UCSD-AML1 (cell line): Measurements from ENCODE around the gene DOK6.
"Not testable (repeated sequence)": the region's sequence is repeated elsewhere in the genome, so short reads cannot be mapped to it uniquely, and the experiment has no call there.

Experiments
- DNase-seq: peaks from one replicate; lab custom pipeline; 2025; ENCODE audit not compliant: unreplicated experiment; lab: John Stamatoyannopoulos, UW

Gene DOK6

DNA sequence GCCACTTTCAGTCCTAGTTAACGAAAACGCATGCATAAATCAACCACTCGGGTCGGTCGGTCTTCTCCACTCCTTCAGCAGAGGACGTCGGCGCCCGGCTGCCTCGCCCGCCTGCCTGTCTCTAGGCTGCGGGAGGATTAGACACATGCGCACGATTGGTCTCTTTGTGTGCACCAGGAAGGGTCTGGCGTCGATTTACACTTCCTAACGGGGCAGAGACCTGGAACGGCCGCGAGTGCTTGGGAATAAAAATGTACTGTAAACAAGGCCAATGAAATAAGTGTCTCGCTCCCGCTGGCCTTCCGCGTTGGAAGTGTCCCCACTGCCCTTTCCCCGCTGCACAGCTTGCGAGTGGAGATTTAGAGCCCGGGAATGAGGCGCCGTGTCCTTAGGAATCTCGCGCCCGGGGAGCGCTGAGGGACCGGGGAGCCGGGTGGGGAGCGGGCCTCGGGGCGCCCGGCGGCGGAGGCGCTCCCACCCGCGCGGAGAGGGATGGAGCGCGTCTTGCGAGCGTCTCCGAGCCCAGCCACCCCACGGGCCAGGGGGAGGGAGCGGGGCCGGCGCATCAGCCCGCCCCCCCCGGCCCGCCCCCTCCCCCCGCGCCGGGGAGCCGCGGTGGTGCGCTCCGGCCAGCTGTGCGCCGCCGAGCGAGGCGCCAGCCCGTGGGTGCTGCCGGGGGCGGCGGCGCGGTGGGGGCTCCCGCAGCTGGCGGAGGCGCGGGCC, at the start of gene DOK6:
DOK6 (plus strand) TSS at position 636 of the 723 bp plus-strand sequence.
- DNase-seq = no peak

DNA sequence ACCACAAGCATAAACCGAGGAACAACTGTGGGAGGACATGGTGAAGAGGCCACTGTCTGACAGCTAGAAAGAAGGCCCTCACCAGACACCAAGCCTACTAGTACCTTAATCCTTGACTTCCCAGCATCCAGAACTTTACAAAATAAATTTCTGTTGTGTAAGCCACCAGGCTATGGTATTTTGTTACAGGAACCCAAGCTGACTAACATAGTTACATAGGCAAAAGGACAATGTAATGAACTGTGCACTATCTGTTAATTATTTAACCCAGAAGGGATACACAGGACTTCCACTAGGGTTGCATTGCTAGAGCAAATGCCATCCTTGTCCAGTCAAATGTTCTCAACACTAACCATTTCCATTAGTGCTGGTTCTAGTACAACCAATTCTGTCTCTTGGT, 47.7 kb upstream of the DOK6 start:
- DNase-seq = no peak

DNA sequence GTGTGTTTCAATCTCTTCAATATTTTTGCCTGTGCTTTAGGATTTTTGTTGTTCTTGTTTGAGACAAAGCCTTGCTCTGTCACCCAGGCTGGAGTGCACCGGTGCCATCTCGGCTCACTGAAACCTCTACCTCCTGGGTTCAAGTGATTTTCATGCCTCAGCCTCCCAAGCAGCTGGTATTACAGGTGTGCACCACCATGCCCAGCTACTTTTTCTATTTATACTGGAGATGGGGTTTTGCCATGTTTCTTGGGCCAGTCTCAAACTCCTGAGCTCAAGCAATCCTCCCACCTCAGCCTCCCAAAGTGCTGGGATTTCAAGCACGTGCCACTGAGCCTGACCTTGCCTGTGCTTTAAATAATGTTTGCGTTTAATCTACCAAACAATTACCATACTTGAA, 43.1 kb upstream of the DOK6 start:
- DNase-seq = no peak

DNA sequence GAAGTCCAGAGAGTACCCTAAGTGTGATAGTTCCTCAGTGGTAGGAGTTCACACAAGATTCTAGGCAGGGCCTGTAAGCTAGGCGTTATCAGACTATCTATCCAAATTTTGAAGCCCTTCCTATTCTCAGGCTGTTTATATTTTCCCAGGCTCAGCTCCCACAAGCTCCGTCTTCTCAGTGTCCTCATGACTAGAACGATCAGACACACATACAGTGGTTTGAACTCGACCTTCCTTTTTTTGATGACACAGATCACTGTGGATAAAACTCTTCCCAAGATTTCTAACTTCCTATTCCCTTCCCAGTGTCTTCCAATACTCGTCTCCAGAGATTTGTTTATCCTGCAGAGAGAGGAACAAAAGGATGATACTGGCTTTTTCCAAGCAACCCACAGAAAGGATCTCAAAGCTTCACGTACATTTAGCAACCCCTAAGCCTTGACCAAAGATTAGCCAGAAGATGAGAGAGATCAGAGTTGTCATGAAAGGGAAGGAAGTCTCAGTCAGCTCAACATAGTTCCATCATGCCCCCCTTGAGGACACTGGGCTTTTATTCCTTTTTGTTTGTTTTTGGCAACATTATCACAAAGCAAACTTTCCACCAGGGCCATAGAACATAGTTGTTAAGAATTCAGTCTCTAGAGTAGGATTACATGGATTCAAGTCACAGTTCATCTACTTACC, 42.3 kb upstream of the DOK6 start:
- no peak for DNase-seq

DNA sequence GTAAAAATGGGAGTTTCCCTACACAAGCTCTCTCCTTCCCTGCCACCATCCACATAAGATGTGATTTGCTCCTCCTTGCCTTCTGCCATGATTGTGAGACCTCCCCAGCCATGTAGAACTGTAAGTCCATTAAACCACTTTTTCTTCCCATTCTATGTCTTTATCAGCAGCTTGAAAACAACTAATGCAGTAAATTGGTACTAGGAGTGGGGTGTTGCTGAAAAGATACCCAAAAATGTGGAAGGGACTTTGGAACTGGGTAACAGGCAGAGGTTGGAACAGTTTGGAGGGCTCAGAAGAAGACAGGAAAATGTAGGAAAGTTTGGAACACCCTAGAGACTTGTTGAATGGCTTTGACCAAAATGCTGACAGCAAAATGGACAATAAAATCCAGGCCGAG, 40.9 kb upstream of the DOK6 start:
- DNase-seq = not testable (repeated sequence)

DNA sequence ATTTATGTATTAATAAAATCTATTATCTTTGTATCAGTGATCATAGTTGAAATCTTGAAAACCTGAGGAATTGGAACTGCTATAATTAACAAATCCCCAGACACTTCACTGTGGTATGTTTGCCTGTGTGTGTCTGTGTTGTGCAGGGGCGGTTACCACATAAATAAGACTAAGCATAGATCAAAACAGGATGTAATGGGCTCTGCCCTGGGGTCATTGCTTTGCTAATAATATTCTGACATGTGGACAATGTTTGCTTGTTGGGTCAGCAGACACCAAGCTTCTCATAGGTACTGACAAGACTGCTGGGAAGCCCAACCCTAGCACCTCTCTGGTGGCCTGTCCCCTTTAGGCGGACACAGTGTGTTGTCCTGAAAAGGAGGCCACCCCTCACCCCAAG, 35.8 kb upstream of the DOK6 start:
- DNase-seq = no peak

DNA sequence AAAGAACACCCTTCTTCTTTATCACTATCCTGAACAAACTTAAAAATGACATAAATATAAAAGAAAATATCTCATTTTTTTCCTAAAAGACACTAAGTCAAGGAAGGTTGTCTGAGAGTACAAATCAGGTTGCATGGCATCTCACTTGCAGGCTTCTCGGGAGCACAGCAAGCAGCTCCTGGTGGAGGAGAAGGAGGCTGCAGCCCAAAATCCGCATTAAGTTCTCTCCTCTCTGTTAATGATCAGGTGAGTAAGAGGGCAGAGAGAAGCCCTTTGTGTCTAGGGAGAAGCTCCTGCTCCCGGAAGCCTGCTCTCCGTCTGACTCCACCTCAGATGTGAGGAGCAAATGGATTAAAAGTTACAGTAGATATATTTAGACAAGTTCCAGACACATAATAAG, 35.0 kb upstream of the DOK6 start:
- DNase-seq = no peak

DNA sequence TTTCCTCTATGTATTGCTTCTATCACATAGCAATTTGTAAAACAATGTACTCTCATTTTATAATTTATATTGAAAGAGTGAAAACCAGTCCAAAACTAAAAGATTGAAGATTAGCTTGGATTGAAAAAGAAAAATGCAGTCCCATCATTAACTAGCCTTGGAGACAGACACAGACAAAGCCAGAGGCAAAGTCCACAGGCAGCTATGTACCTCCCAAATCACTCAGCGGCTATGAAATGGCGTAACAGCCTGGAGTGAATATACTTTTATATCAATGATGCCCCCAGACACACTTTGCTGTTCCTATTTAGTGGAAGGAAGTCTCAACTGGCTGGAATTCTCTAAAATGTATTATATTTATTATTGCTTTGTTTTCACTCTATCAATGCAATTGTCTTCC, 33.6 kb upstream of the DOK6 start:
- no peak for DNase-seq

DNA sequence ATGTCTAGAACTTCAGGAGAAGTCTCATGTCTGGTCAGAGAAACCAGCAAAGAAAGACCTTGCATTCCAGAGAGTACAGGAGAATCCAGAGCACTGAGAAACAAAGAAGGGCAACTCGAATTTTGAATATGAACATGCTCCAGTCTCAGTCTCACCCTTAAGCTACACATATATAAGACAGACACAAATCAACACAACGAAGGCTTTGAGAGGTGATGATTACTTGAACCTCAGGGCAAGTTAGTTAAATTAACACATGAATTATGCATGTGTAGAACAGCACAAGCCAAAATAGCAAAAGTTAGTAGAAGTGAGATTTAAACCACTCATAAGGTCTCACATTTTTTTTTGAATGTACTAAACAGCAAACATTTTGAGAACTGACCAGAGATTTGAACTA, 29.0 kb upstream of the DOK6 start:
- no peak for DNase-seq

DNA sequence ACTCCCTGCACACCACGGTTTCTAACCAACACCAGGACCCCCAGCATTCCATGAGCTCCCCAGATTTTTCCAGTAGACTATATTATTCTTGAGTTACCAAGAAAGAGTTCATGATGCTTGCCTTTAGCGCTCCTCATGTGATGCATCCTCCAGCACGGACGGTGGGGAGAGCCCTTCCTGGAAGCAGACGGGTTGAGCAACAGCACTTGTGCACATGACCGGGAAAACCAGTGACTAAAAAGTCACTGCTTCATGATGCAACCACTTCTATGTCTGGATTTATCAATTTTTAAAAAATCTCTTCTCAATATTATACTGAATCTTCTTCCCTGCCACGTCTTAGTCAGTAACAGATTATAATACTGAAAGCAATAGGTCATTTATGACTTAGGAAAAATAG, 20.4 kb upstream of the DOK6 start:
- no peak for DNase-seq

DNA sequence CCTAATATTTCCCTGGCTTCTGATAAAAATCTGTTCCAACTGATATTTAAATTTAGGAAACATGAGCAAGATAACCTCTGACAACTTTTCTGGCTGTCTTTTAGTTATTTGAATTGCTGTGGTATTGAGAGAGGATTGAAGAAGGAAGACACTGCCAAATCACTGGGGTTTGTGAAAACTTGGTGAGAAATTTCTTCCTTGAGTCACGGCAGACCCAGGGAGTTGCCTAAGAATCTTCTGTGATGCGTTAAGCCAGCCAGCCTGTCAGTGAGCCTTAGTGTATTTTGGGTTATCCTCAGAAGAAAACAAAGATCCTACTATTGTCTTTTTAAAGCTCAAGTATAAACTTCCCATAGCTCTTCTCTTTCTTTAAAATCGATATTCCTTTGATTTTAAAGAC, 17.5 kb upstream of the DOK6 start:
- no peak for DNase-seq

DNA sequence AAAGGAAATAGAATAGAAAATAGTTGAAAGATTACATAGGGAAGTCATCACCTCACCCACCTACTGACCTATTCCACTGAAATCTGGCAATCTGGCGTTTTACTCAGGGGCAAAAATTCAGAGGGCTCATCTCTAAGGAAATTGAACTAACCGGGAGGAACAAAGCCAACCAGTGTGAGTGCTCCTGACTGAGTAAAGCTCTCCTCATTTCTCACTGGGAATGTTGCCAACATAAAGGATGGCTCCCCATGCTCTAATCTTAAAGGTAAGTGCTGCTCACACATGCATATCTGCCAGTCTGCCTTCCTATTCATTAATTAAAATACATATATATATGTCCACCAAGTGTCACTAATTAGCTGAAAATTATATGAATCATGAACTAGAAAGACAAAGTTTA, 13.5 kb upstream of the DOK6 start:
- no peak for DNase-seq

DNA sequence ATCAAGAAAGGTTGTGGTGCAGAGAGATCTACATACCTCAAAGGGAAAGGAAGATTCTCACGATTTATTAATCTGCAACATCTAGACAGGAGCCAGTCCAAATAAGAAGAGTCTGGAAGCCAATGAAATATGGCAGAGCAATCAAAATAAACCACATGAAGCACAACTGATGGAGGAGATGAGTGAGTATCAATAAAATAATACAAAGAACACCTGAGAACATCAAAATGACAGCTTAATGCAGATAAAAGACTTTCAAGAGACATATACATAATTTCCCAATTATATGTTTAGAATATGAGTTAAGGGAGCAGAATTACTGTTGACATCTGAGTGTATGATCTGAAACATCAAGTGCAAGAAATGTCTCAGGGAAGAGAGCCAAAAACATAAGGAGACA, 12.5 kb upstream of the DOK6 start:
- DNase-seq = no peak

DNA sequence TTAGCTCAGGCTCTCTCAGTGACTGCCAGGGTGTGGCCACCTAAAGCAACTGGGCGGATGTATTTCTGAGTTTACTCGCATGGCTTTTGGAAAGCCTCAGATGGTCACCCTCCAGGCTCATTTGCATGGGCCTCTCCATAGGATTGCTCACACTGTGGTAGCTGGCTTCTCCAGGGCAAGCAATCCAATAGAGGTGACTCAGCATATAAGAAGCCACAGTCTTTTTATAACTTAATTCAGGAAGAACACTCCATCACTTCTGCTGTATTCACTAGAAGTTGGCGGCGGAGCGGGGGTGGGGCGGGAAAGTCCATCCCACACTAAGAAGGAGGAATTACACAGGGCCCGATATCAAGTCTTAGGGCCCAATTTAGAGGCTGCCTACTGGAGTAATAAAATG, 3.6 kb upstream of the DOK6 start:
- no peak for DNase-seq

DNA sequence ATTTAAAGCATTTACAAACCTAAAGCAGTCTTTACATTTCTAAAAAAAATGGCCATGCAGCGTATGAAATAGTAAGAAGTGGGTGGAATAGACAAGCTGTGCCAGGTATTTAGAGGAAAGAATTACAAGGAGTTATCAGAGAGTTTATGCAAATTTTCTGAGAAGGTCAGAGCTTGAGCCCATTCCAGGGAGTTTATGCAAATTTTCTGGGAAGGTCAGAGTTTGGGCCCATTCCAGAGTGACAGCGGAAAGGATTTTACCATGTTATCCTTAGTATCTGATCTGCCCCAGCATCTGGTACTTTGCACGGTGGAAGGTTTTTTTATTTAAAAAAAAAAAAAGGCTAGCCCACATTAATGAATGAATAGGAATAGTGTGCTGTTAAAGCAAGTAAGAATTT, 1.4 kb upstream of the DOK6 start:
- DNase-seq = no peak

DNA sequence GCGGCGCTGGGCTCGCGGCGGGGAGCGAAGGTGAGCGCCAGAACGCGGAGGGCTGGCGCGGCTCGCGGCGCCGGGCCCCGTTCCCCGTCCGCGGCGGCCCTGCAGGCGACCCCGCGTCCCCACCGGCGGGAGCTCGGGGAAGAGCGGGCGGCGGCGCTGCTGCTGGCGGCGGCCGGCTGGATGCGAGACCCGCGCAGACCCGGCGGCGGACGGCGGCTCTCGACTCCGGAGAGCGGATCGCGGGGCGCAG, 213 bp downstream of the DOK6 start:
- no peak for DNase-seq

DNA sequence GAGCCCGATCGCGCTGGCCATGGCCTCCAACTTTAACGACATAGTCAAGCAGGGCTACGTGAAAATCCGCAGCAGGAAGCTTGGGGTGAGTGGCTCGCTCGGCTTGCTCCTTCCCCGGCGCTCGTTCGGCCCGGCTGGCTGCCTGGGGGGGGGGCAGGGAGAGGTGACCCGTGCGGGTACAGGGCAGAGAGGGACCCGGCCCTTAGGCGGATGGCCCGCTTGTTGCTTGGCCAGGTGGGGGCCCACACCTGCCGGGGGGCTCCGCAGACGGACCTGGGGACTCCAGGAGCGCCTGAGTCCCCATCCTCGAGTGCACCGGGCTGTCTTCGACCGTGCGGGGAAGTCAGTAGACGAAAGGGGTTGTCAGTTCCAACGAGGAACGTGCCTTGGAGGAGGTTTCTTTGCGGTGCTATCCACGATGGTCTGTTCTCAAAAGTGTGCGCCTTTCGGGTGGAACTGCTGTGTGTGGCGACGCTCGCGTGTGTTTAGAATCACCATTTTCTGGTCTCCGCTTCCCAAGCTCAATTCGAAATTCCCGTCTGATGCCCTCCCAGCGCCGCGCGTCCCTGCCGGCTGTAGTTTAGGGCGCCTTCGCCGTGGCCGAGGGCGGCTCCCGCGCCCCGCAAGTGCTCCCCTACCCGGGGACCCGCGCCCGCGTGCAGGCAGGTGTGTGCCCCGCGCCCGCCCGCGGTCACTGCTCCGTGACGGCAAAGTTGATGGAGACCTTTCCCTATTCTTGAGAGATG, 711 bp downstream of the DOK6 start:
- DNase-seq = no peak

DNA sequence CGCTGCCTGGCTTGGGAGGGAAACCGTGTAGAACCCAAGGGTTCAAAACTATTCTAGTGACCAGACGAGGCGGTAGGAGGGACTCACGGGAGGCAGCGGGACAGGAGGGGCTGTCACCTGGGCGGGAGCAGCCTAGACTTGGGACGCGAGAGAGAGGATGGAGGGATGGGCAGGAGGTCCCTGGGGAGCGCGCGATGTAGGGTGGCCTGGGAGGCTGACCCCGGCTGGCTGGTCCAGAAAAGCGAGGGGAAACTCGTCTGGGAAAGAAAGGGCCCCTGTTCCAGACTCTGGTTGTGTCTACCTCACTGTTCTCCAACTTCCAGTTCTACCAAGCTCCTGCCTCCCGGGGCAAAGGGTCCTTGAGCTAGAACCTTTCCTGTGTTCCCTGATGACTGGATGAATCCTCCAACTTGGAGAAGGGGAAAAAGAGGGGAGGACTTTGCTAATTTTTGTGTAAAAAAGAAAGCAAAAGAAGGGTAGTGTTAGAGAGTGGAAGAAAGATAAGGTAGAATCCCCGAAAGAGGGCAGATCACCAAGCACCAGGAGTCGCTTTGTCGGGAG, 1.4 kb downstream of the DOK6 start:
- no peak for DNase-seq

DNA sequence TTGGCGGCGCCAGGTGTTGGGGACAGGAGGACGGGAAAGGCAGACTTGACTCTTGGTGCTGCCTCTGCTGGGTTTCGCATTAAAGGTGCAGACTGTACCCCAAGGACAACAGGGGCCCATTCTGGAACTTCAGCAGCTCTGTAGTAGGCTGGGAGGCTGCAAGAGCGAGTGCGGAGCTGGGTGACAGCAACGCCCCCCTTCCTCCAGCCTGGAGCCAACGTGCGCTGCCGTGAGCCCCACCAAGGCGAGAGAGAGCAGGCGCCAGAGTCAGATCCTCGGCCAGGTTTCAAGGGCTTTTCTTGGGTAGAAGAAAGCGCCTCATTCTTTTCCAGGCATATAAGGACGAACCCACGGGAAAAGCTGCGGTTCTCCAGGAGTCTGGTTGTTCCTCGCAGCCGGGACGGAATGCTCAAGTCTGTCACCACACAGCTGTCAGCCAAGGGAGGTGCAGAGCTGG, 1.9 kb downstream of the DOK6 start:
- DNase-seq = no peak

DNA sequence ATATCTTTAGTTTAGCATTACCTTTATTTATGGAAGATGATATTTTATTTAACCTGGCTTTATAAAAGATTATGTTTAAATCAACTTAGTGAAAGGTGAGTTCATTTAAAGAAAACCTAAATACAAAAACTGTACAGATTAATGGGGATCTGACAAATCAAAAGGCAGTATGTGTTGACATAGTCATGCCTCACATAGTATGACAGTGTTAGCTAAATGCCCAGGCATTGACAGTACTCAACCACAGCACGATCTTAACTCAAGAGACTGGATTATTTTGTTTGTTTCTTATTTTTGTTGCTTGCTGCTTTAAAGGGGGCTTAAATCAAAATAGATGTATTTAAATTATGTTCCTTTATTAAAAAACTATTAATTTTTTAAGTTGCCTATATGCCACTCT, 7.8 kb downstream of the DOK6 start:
- no peak for DNase-seq

DNA sequence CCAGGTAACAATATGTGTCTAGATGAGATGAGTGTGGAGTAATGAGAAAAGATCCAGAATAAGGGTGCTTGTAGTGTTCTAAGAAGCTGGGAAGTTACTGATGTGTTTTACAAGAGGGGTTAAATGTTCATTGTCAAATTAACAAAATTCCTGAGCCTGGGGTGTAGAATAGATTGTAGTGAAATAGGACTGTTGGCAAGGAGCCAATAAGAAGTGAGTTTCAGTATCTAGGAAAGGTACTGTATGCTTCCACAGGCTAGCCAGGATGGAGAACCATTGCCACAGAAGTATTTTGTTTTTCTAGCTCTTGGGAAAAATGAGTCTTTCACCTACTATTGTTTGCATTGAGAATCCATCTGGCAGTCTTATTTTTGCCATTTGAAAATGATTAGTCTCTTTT, 10.5 kb downstream of the DOK6 start:
- no peak for DNase-seq

DNA sequence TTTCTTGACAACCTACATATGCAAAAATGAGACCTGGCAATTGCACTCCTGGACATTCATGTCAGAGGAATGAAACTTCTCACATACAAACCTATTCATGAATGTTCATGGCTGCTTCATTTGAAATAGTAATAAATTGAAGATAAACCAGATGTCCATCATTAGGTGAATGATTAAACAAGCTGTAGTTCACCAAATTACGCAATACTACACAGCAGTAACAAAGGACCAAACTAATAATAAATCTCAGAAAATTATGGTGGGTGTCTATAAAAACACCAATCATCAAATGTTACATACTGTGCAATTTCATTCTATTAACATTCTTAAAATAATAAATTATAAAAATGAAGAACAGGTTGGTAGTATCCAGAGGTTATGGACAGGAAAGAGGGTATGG, 13.5 kb downstream of the DOK6 start:
- DNase-seq = no peak
